WTC11 (cell line): Measurements from ENCODE around the gene CRAMP1. TPM values are rescaled to one million over a fixed set of nuclear protein-coding genes. Genes with fewer than 3 reads are reported as not detected.

ENCODE experiments used
- ATAC-seq: fragments of 200-7000 bp; cut with Tn5 transposase; 2 replicates; pipeline ENCODE4 v1.10.0; 2021; ENCODE audit warnings: mild to moderate bottlenecking, moderate library complexity
- CTCF ChIA-PET: fragments of 300-600 bp; sonication (Branson Sonifier 250); formaldehyde crosslinking; loops from one replicate; lab custom pipeline; 2021; ENCODE audit warnings: antibody characterized with exemption; lab: Charles Lee
- POLR2A ChIA-PET: fragments of 350-600 bp; sonication (Branson Sonifier 250); formaldehyde crosslinking; loops from one replicate; lab custom pipeline; 2021; ENCODE audit warnings: antibody characterized with exemption; lab: Charles Lee
- DNase-seq: peaks from one replicate; pipeline ENCODE4 v3.0.0; 2021; ENCODE audit warnings: low spot score
- H3K27ac Mint-ChIP-seq: 2 replicates; pipeline ENCODE4 v1.8.0; 2021; ENCODE audit warnings: mixed read lengths
- H3K27me3 Mint-ChIP-seq: 2 replicates; pipeline ENCODE4 v1.8.0; 2021; ENCODE audit warnings: low read depth, mild to moderate bottlenecking, moderate library complexity, mixed read lengths
- H3K36me3 Mint-ChIP-seq: 2 replicates; pipeline ENCODE4 v1.8.0; 2021; ENCODE audit warnings: mixed read lengths
- H3K4me1 Mint-ChIP-seq: 2 replicates; pipeline ENCODE4 v1.8.0; 2022; ENCODE audit warnings: mixed read lengths
- H3K4me3 Mint-ChIP-seq: 2 replicates; pipeline ENCODE4 v1.8.0; 2021; ENCODE audit warnings: mild to moderate bottlenecking, moderate library complexity, mixed read lengths
- H3K9me3 Mint-ChIP-seq: 2 replicates; pipeline ENCODE4 v1.8.0; 2021; ENCODE audit warnings: mixed read lengths
- AR ChIP-seq: fragments of 250-450 bp; sonication (Bioruptor Pico); IDR thresholded peaks from 2 replicates; pipeline ENCODE4 v1.9.0; 2021; ENCODE audit warnings: mild to moderate bottlenecking
- ARID4B ChIP-seq: sonication (generic); formaldehyde crosslinking; IDR thresholded peaks from 2 replicates; pipeline ENCODE4 v1.8.0; 2023; ENCODE audit warnings: missing genetic modification reagents, mild to moderate bottlenecking, borderline replicate concordance
- ATF1 ChIP-seq: sonication (generic); formaldehyde crosslinking; IDR thresholded peaks from 2 replicates; pipeline ENCODE4 v1.8.1; 2023; ENCODE audit warnings: mild to moderate bottlenecking, moderate library complexity, missing genetic modification reagents
- ATF3 ChIP-seq: sonication (generic); formaldehyde crosslinking; conservative IDR thresholded peaks from 2 replicates; pipeline ENCODE4 v1.8.1; 2022; ENCODE audit warnings: mild to moderate bottlenecking, missing genetic modification reagents
- EMX1 ChIP-seq: fragments of 250-450 bp; sonication (Bioruptor Pico); IDR thresholded peaks from 2 replicates; pipeline ENCODE4 v1.8.0; 2021; ENCODE audit warnings: mild to moderate bottlenecking
- ESRRA ChIP-seq: sonication (generic); formaldehyde crosslinking; IDR thresholded peaks from 2 replicates; pipeline ENCODE4 v1.8.1; 2022; ENCODE audit warnings: mild to moderate bottlenecking, missing genetic modification reagents, borderline replicate concordance
- PRDM15 ChIP-seq: sonication (generic); formaldehyde crosslinking; IDR thresholded peaks from 2 replicates; pipeline ENCODE4 v1.8.0; 2022; ENCODE audit warnings: missing genetic modification reagents
- SMAD4 ChIP-seq: sonication (generic); formaldehyde crosslinking; IDR thresholded peaks from 2 replicates; pipeline ENCODE4 v1.8.0; 2022; ENCODE audit warnings: mild to moderate bottlenecking, missing genetic modification reagents
- TCF7 ChIP-seq: sonication (generic); formaldehyde crosslinking; IDR thresholded peaks from 2 replicates; pipeline ENCODE4 v1.8.0; 2022; ENCODE audit warnings: mild to moderate bottlenecking, low read depth, missing genetic modification reagents, moderate library complexity
- ZBTB21 ChIP-seq: sonication (generic); formaldehyde crosslinking; IDR thresholded peaks from 2 replicates; pipeline ENCODE4 v1.8.1; 2023; ENCODE audit warnings: mild to moderate bottlenecking, missing genetic modification reagents, borderline replicate concordance
- ZBTB43 ChIP-seq: sonication (generic); formaldehyde crosslinking; IDR thresholded peaks from 2 replicates; pipeline ENCODE4 v1.8.1; 2023; ENCODE audit warnings: mild to moderate bottlenecking, missing genetic modification reagents
- ZMAT4 ChIP-seq: fragments of 250-450 bp; sonication (Bioruptor Pico); IDR thresholded peaks from 2 replicates; pipeline ENCODE4 v1.9.0; 2021; ENCODE audit warnings: mild to moderate bottlenecking
- ZNF232 ChIP-seq: sonication (generic); formaldehyde crosslinking; IDR thresholded peaks from 2 replicates; pipeline ENCODE4 v1.8.0; 2022; ENCODE audit warnings: mild to moderate bottlenecking, missing genetic modification reagents
- ZNF317 ChIP-seq: sonication (generic); formaldehyde crosslinking; IDR thresholded peaks from 2 replicates; pipeline ENCODE4 v1.8.1; 2023; ENCODE audit warnings: low read depth, mild to moderate bottlenecking, moderate library complexity, missing genetic modification reagents, borderline replicate concordance
- ZNF396 ChIP-seq: fragments of 250-450 bp; sonication (Bioruptor Pico); IDR thresholded peaks from 2 replicates; pipeline ENCODE4 v1.8.0; 2021; ENCODE audit warnings: mild to moderate bottlenecking, moderate library complexity, borderline replicate concordance
- total RNA-seq: library from RNA; stranded (reverse); gene quantifications from 3 replicates; pipeline ENCODE4 v1.2.3, GENCODE V29; 2021

CRAMP1 gene
- total RNA-seq, 1 experiment from 2014 or later: 27.4 TPM

- ChIA-PET POLR2A (no interaction called here), CTCF (no interaction called here)
- no peaks in the 10 kb centered on the region for H3K9me3 Mint-ChIP-seq
- no peak overlapping the region for H3K27ac Mint-ChIP-seq
- DNase-seq (no peak), ATAC-seq (no peak)
- peaks cover 35% of the 10 kb centered on the region for H3K4me1 Mint-ChIP-seq
- no peak for TF ChIP-seq ATF3 (CRISPR knock-in tag)
- no peak for TF ChIP-seq EMX1
- no peak for TF ChIP-seq SMAD4 (CRISPR knock-in tag)
- no peak for TF ChIP-seq ZNF396 (CRISPR knock-in tag)
- no peak for TF ChIP-seq ATF1
- TF ChIP-seq PRDM15 (CRISPR knock-in tag): no peak
- TF ChIP-seq ZNF232: no peak
- TF ChIP-seq AR (CRISPR knock-in tag): no peak
- TF ChIP-seq ZBTB43 (CRISPR knock-in tag): no peak
- TF ChIP-seq ESRRA (CRISPR knock-in tag): no peak
- no peak for TF ChIP-seq ZNF317
- TF ChIP-seq ARID4B (CRISPR knock-in tag): no peak
- no peak for TF ChIP-seq ZBTB21 (CRISPR knock-in tag)
- TF ChIP-seq ZMAT4 (CRISPR knock-in tag): no peak
- no peak for TF ChIP-seq TCF7 (CRISPR knock-in tag)
- no peaks in the 10 kb centered on the region for H3K36me3 Mint-ChIP-seq
- H3K4me3 Mint-ChIP-seq: no peak overlapping the region
- no peaks in the 10 kb centered on the region for H3K27me3 Mint-ChIP-seq
Measured at GRCh38 chr16:1709356-1709755, 97.2 kb downstream of the CRAMP1 start.
